ENCODE results near the gene PKHD1.

Gene PKHD1

DNA sequence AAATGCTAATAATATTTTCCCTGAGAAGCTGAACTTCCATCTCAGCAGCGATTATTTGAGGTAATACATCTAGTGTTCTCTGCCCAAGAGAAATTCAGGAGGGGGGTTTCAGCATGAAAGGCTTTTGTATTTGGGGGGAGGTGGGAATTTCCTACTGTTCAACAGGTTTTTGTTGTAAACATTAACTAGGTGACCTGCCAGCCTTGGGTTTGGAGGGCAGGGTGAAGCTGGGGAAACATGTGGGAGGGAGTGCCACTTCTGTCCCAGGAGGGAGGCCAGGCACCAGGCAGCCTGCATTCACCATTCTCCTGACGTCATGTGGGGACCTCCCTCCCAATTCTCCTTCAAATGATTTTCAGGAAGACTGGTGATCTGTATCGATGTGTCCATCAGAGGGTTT is 37.7 kb upstream of the PKHD1 start:
- Histone ChIP-seq H3K36me3 (no peaks in the 10 kb centered on the region), H4K20me1 (no peaks in the 10 kb centered on the region), H3K4me1 (no peaks in the 10 kb centered on the region), H3K27ac (no peak overlapping the region), H3K9me3 (no peaks in the 10 kb centered on the region), H3K9ac (no peak overlapping the region), H3K4me3 (no peak overlapping the region), H3K27me3 (no peaks in the 10 kb centered on the region), H3K4me2 (no peak overlapping the region)
- TF ChIP-seq Cebpa-rat (IDR thresholded peaks at IDR 0.05) = no peak

DNA sequence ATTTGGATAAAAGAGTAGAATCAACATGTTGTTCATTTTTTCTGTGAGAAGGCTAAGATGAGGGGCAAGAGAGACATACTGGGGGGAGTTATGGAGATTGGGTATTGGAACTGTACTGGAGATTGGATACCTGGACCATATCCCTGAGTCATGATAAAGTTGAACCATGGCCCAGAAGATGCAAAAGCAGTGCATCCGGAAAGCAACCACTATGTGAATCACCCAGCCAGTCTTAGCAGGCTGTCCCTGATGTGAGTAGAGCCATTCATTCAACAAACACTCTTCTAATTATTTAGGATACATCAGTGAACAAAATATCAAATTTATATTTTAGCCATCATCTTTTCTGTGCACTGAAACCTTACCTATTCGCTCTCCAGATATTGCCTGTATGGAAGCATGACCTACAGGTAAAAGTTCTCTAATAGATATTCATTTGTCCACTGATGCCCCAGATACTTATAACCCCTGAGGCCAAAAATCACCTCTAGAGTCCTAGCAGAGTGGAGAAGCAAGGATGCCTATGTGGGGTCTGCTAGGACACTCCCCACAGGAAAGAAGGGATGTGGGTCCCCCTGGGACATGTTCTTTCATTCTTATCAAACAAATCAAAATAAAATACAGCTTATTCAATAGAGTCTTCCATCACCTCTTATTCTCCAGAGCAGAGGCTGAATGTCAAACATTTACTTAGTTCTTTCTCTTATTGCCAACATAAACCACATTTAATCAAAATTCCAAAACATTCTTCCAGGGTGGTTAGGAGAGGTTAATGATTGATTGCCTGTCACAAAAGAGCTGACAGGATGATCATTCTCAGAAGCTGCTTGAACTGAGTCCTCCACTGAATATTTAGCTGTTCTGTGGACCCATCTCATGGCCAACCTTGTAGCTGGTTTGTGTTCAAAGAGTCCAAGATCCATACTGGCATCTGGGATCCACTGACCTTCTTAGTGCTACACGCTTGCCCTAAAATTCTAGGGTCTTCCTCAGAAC is 37.0 kb upstream of the PKHD1 start:
- no peaks in the 10 kb centered on the region for H3K27me3 ChIP-seq
- H3K27ac ChIP-seq = no peak overlapping the region
- H3K9me3 ChIP-seq = no peaks in the 10 kb centered on the region
- H4K20me1 ChIP-seq = no peaks in the 10 kb centered on the region
- no peak overlapping the region for H3K9ac ChIP-seq
- no peak for TF ChIP-seq Cebpa-rat (IDR thresholded peaks at IDR 0.05)
- no peak overlapping the region for H3K4me3 ChIP-seq
- H3K4me1 ChIP-seq = no peaks in the 10 kb centered on the region
- no peaks in the 10 kb centered on the region for H3K36me3 ChIP-seq
- no peak overlapping the region for H3K4me2 ChIP-seq

DNA sequence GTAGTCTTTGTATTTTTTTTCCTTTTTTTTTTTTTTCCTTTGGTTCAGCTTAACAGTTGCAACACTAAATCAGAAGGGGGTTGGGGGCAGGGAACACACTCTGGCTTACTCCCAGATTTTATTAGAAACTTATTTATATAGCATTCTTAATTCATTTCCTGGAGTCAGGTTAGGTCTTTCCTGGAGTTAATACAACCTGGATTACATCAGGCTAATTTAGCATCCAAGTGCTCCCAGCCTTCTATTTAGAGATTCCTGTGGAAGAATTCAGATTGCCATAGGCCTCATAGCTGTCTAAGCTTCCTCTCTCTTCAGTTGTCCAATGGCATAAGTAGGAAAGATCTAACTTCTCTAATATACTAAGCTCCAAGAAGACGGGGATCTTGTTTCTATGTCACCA is 35.8 kb upstream of the PKHD1 start:
- TF ChIP-seq Cebpa-rat (IDR thresholded peaks at IDR 0.05) = no peak
- Histone ChIP-seq H3K27ac (no peak overlapping the region), H4K20me1 (no peaks in the 10 kb centered on the region), H3K4me1 (no peaks in the 10 kb centered on the region), H3K9me3 (no peaks in the 10 kb centered on the region), H3K9ac (no peak overlapping the region), H3K4me3 (no peak overlapping the region), H3K4me2 (no peak overlapping the region), H3K36me3 (no peaks in the 10 kb centered on the region), H3K27me3 (no peaks in the 10 kb centered on the region)

DNA sequence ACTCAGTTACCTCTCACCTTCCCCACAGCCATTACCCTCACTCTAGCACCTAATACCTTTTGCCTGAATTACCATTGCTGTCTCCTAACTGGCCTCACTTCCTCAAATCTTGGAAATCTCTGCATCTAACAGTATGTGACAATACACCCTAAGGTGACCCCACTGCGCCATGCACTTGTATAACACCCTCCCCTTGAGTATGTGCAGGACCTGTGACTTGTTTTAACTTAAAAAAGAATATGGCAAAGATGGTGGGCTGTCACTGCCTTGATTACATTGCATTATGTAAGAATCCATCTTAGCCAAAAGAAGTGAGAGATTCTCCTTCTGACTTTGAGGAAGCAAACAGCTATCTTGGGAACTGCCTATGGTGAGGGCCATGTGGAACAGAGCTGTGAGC is 29.9 kb upstream of the PKHD1 start:
- no peak for TF ChIP-seq Cebpa-rat (IDR thresholded peaks at IDR 0.05)
- peaks cover 5% of the 10 kb centered on the region; the same call in 1 of the 2 replicates for H3K9me3 ChIP-seq
- H3K9ac ChIP-seq = no peak overlapping the region
- H3K4me2 ChIP-seq = no peak overlapping the region
- H3K4me1 ChIP-seq = no peaks in the 10 kb centered on the region
- no peak overlapping the region for H3K27ac ChIP-seq
- no peaks in the 10 kb centered on the region for H4K20me1 ChIP-seq
- H3K4me3 ChIP-seq = no peak overlapping the region
- H3K36me3 ChIP-seq = no peaks in the 10 kb centered on the region
- H3K27me3 ChIP-seq = no peaks in the 10 kb centered on the region

DNA sequence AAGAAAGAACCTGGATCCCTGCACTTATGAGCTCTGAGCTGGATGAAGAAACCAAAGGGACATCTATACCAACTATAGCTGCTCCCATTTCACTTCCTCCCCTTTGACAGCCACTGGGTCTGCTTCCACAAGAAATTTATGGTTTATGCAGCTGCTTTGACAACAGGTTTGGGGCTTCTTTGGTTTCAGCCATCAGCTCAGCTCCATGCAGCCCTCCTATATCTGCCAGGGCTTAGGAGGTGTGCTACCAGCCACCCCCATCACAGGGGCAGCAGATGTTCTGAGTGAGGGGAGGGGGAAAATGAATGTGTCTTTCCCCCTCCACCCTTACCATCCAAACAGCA is 29.2 kb upstream of the PKHD1 start:
- Histone ChIP-seq H3K4me3 (no peak overlapping the region), H3K9ac (no peak overlapping the region), H3K36me3 (no peaks in the 10 kb centered on the region), H3K27me3 (no peaks in the 10 kb centered on the region), H3K9me3 (peaks cover 7% of the 10 kb centered on the region; the same call in 1 of the 2 replicates), H4K20me1 (no peaks in the 10 kb centered on the region), H3K4me1 (no peaks in the 10 kb centered on the region), H3K4me2 (no peak overlapping the region), H3K27ac (no peak overlapping the region)
- TF ChIP-seq Cebpa-rat (IDR thresholded peaks at IDR 0.05) = no peak

DNA sequence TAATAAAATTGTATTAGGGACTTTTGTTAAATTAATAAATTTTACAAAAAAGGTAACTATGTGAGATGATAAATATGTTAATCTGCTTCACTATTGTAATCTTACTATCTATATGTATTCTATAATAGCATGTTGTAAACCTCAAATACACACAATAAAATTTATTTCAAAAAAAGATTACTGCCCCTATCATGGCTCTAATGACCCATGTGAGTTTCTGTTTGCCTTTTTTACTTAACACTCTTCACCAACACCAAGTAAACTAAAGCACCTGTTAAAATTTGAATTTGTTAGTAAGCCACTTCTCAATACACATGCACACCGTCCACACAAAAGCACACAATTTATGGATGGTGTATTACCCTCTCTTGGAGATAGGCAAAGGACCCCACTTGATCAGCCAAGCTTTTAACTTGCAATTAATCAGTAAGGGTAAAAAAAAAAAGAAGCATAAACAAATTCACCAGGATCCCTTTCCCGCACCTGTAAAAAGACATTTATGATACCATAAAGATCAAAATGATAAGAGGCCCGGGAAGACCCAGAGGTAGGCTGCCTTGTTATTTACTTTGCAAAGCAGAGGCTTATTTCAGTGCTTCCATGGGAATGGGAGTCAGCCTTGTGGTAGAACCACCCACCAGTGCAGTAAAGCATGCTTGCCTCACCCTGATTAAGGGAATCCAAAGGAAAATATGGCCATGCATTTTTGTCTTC is 28.6 kb upstream of the PKHD1 start:
- H3K9ac ChIP-seq = no peak overlapping the region
- H3K4me2 ChIP-seq = no peak overlapping the region
- H3K27ac ChIP-seq = no peak overlapping the region
- H4K20me1 ChIP-seq = no peaks in the 10 kb centered on the region
- peaks cover 11% of the 10 kb centered on the region for H3K9me3 ChIP-seq
- H3K4me3 ChIP-seq = no peak overlapping the region
- H3K36me3 ChIP-seq = no peaks in the 10 kb centered on the region
- TF ChIP-seq Cebpa-rat (IDR thresholded peaks at IDR 0.05) = no peak
- H3K27me3 ChIP-seq = no peaks in the 10 kb centered on the region
- H3K4me1 ChIP-seq = no peaks in the 10 kb centered on the region

DNA sequence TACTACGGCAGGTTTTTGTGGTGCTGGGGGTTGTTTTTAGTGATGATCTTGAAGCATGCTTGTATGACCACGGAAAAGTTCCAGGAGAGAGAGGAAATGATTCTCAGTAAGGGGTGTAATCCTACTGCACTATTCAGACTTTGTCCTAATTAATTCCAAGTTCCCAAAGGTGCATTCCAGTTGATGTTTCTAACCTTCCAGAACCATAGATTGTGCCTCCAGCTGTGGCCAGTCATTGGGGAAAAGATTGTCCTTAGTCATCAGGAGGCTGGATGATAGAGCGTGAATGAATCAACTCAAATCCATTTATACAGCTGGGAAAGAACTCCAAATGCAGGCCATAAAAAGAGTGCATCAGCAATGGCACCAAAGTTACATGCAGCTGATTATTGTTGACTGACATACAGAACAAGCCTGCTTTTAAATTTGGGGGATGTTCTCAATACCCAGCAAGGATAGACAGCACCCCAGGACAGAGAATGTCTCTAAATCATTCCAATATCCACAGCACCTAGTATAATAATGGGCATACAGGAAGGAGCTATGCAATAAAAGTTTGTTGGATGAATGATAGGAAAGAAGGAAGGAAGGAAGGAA is 27.8 kb upstream of the PKHD1 start:
- no peak overlapping the region for H3K4me2 ChIP-seq
- peaks cover 11% of the 10 kb centered on the region for H3K9me3 ChIP-seq
- no peak overlapping the region for H3K4me3 ChIP-seq
- H3K9ac ChIP-seq = no peak overlapping the region
- no peaks in the 10 kb centered on the region for H3K27me3 ChIP-seq
- H4K20me1 ChIP-seq = no peaks in the 10 kb centered on the region
- no peak overlapping the region for H3K27ac ChIP-seq
- H3K36me3 ChIP-seq = no peaks in the 10 kb centered on the region
- no peaks in the 10 kb centered on the region for H3K4me1 ChIP-seq
- TF ChIP-seq Cebpa-rat (IDR thresholded peaks at IDR 0.05) = no peak

DNA sequence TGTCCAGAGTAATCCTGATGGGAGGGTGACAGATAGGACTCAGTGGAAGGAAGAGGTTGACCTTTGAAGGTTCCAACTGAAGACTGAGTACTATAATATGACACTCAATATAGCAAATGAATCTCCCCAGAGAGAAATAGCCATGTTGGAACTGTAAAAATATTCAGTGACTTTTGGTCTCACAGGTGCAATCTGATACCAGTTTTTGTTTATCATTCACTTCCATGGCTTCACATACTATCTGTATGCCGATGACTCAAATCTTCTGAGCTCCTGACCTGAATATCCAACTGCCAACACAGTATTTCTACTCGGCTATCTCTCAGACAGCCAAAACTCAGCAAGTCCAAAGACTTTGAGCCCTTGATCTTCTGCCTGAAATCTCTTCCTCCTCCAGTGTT is 21.8 kb upstream of the PKHD1 start:
- peaks cover 8% of the 10 kb centered on the region; the same call in 1 of the 2 replicates for H3K4me1 ChIP-seq
- no peak overlapping the region for H3K9ac ChIP-seq
- no peaks in the 10 kb centered on the region for H4K20me1 ChIP-seq
- H3K9me3 ChIP-seq = peaks cover 11% of the 10 kb centered on the region
- no peaks in the 10 kb centered on the region for H3K27me3 ChIP-seq
- H3K27ac ChIP-seq = no peak overlapping the region
- no peak overlapping the region for H3K4me2 ChIP-seq
- H3K36me3 ChIP-seq = no peaks in the 10 kb centered on the region
- H3K4me3 ChIP-seq = no peak overlapping the region
- no peak for TF ChIP-seq Cebpa-rat (IDR thresholded peaks at IDR 0.05)

DNA sequence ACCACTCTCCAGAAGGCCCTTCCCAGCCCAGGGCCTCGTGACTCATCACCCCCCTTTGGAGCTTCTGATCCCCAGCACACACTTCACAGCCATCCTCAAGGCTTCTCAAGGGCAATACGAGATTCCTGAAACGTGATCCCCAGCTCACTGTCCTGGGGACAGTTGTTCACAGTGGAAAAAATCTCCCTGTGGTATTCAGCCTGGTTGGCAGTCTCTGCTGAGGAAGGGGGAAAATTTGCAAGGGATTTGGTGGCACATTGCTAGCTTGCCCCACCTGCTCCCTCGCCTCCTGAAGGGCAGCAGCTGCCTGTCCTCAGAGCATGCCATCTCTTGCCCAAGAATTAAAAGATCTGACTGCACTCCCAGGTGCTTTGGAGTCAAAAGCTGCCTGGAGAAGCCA is 20.7 kb upstream of the PKHD1 start:
- Histone ChIP-seq H3K9ac (no peak overlapping the region), H3K4me1 (peaks cover 16% of the 10 kb centered on the region), H3K4me3 (no peak overlapping the region), H3K27me3 (no peaks in the 10 kb centered on the region), H3K27ac (no peak overlapping the region), H3K36me3 (no peaks in the 10 kb centered on the region), H3K9me3 (peaks cover 11% of the 10 kb centered on the region), H3K4me2 (no peak overlapping the region), H4K20me1 (no peaks in the 10 kb centered on the region)
- no peak for TF ChIP-seq Cebpa-rat (IDR thresholded peaks at IDR 0.05)

DNA sequence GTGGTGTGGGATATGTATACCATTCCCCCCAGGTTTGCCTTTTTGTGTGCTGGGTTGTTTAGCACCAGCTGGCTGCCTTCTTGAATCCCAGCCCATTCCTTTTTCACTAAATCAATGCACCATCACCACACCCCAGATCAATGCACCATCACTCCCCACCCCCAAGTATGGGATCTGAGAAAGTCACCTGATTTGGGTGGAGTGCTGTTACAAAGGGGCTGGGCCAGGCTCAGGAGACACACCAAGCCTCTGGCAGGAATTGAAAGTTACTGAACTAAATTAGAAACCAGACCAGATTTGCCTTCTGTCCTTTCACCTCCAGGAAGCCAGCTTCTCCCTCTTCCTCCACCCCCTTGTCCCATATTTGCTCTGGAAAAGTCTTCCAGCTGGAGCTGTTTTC is 19.6 kb upstream of the PKHD1 start:
- Histone ChIP-seq H3K4me2 (peak overlapping the region; percentile 28; the same call in 1 of the 2 replicates), H3K9me3 (peaks cover 4% of the 10 kb centered on the region; the same call in 1 of the 2 replicates), H3K4me1 (peaks cover 28% of the 10 kb centered on the region), H3K36me3 (no peaks in the 10 kb centered on the region), H4K20me1 (no peaks in the 10 kb centered on the region), H3K27me3 (no peaks in the 10 kb centered on the region), H3K27ac (no peak overlapping the region), H3K4me3 (no peak overlapping the region), H3K9ac (no peak overlapping the region)
- TF ChIP-seq Cebpa-rat (IDR thresholded peaks at IDR 0.05) = no peak
